DND-41 (cell line): ENCODE measurements around the gene KITLG.

Source experiments
- ATAC-seq: fragments of 200-7000 bp; cut with Tn5 transposase; 3 replicates; pipeline ENCODE4 v1.9.1; 2021; ENCODE audit warnings: low read depth; ENCODE audit not compliant: insufficient read depth
- DNase-seq: peaks from one replicate; pipeline ENCODE4 v3.0.0-alpha.2; 2020
- H2AFZ ChIP-seq: 2 replicates; pipeline ENCODE4 v1.6.0; 2012; ENCODE audit warnings: low read depth, low read length
- H3K27ac ChIP-seq: 2 replicates; pipeline ENCODE4 v1.5.1; 2012; ENCODE audit warnings: low read length, inconsistent platforms
- H3K27me3 ChIP-seq: fragments of 200-600 bp; sonication (generic); 2 replicates; pipeline ENCODE4 v1.6.0; 2012; ENCODE audit warnings: low read length, mild to moderate bottlenecking, inconsistent platforms; ENCODE audit not compliant: insufficient read depth, poor library complexity
- H3K36me3 ChIP-seq: 2 replicates; pipeline ENCODE4 v1.5.1; 2012; ENCODE audit warnings: low read length, inconsistent platforms; ENCODE audit not compliant: insufficient read depth
- H3K4me1 ChIP-seq: 2 replicates; pipeline ENCODE4 v1.5.1; 2012; ENCODE audit warnings: mild to moderate bottlenecking, low read length; ENCODE audit not compliant: insufficient read depth
- H3K4me2 ChIP-seq: 2 replicates; pipeline ENCODE4 v1.6.0; 2012; ENCODE audit warnings: mild to moderate bottlenecking, moderate library complexity, low read length, inconsistent platforms; ENCODE audit not compliant: insufficient read depth
- H3K4me3 ChIP-seq, 2 experiments: fragments of 200-600 bp in 1 of 2; shearing (Covaris generic) in 1 of 2; 2 replicates each; pipeline ENCODE4 v1.5.1; 2012 to 2016; ENCODE audit warnings: inconsistent platforms in 2 of 2, low read length in 2 of 2, mild to moderate bottlenecking in 2 of 2, low read depth in 1 of 2, moderate library complexity in 1 of 2
- H3K79me2 ChIP-seq: 2 replicates; pipeline ENCODE4 v1.6.0; 2012; ENCODE audit warnings: low read length, inconsistent platforms; ENCODE audit not compliant: insufficient read depth
- H3K9ac ChIP-seq: 2 replicates; pipeline ENCODE4 v1.6.0; 2012; ENCODE audit warnings: low read depth, mild to moderate bottlenecking, inconsistent platforms, low read length, moderate library complexity
- H3K9me3 ChIP-seq: 2 replicates; pipeline ENCODE4 v1.5.1; 2012; ENCODE audit warnings: low read length, moderate library complexity, mild to moderate bottlenecking, inconsistent platforms; ENCODE audit not compliant: insufficient read depth, severe bottlenecking
- H4K20me1 ChIP-seq: 2 replicates; pipeline ENCODE4 v1.6.0; 2012; ENCODE audit warnings: low read length; ENCODE audit not compliant: insufficient read depth
- EZH2 ChIP-seq: IDR thresholded peaks from 3 replicates; pipeline ENCODE4 v1.6.1; 2012; ENCODE audit warnings: borderline replicate concordance, low read depth, mild to moderate bottlenecking, moderate library complexity, low read length, inconsistent platforms; ENCODE audit not compliant: severe bottlenecking
- TF ChIP-seq, protein P1 (sequence below): IDR thresholded peaks from 2 replicates; pipeline ENCODE4 v1.5.1; 2012; ENCODE audit warnings: borderline replicate concordance, low read length, moderate library complexity, mild to moderate bottlenecking; ENCODE audit not compliant: poor library complexity, severe bottlenecking; ENCODE audit errors: extremely low read depth

The KITLG gene

DNA sequence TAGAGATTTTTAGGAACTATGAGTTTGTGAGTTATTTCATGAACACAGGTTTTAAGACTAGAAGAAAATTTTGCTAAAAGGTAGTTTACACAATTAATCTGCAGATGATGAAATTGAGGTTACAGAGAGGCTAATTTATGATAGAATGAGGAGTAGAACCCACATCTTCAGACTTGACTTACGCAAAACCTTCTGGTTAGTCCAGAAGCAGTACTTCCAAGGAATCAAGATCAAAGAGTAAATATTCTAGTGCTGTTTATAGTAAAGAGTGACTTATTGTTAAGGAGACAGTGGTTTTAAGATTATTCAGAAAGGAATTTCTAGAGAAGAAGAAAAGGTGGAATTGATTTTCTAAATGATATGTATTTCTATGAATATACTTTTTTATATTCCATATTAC, 10.6 kb upstream of the KITLG start:
- TF ChIP-seq, protein P1, sequence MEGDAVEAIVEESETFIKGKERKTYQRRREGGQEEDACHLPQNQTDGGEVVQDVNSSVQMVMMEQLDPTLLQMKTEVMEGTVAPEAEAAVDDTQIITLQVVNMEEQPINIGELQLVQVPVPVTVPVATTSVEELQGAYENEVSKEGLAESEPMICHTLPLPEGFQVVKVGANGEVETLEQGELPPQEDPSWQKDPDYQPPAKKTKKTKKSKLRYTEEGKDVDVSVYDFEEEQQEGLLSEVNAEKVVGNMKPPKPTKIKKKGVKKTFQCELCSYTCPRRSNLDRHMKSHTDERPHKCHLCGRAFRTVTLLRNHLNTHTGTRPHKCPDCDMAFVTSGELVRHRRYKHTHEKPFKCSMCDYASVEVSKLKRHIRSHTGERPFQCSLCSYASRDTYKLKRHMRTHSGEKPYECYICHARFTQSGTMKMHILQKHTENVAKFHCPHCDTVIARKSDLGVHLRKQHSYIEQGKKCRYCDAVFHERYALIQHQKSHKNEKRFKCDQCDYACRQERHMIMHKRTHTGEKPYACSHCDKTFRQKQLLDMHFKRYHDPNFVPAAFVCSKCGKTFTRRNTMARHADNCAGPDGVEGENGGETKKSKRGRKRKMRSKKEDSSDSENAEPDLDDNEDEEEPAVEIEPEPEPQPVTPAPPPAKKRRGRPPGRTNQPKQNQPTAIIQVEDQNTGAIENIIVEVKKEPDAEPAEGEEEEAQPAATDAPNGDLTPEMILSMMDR, result no peak
- no peak for TF ChIP-seq EZH2
- no peak overlapping the region for H3K9ac ChIP-seq
- no peak for DNase-seq
- H3K27me3 ChIP-seq, result no peaks in the 10 kb centered on the region
- no peaks in the 10 kb centered on the region for H3K79me2 ChIP-seq
- no peak overlapping the region for H3K4me3 ChIP-seq
- H3K4me1 ChIP-seq, result no peaks in the 10 kb centered on the region
- no peak overlapping the region for H3K4me2 ChIP-seq
- H3K36me3 ChIP-seq, result no peaks in the 10 kb centered on the region
- no peak overlapping the region for H3K27ac ChIP-seq
- no peak for ATAC-seq
- H2AFZ ChIP-seq, result no peak overlapping the region
- no peaks in the 10 kb centered on the region for H3K9me3 ChIP-seq
- no peaks in the 10 kb centered on the region for H4K20me1 ChIP-seq

DNA sequence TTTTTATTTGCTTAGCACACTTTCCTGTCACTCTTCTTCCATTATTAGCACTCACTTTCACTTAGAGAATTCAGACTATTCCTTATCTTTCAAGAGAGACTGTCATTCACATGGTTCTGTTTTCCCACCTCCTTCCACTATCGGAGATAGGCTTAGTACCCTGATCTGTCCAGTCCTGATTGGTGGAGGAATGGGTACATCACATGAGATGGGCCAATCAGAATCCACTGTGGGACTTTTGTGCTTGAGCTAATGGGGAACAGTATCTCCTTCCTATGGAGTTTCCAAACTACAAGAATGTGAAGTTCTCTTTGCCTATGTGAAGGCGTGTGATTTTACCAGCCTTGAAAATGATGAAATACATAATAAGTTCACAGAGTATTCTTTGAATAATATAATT, 4.8 kb upstream of the KITLG start:
- H4K20me1 ChIP-seq, result no peaks in the 10 kb centered on the region
- no peak overlapping the region for H3K4me3 ChIP-seq
- no peak overlapping the region for H2AFZ ChIP-seq
- no peaks in the 10 kb centered on the region for H3K4me1 ChIP-seq
- H3K9me3 ChIP-seq, result no peaks in the 10 kb centered on the region
- no peak overlapping the region for H3K4me2 ChIP-seq
- TF ChIP-seq, protein P1, result no peak
- no peak for TF ChIP-seq EZH2
- no peaks in the 10 kb centered on the region for H3K79me2 ChIP-seq
- ATAC-seq (no peak), DNase-seq (no peak)
- H3K9ac ChIP-seq, result no peak overlapping the region
- no peaks in the 10 kb centered on the region for H3K36me3 ChIP-seq
- H3K27me3 ChIP-seq, result no peaks in the 10 kb centered on the region
- no peak overlapping the region for H3K27ac ChIP-seq

DNA sequence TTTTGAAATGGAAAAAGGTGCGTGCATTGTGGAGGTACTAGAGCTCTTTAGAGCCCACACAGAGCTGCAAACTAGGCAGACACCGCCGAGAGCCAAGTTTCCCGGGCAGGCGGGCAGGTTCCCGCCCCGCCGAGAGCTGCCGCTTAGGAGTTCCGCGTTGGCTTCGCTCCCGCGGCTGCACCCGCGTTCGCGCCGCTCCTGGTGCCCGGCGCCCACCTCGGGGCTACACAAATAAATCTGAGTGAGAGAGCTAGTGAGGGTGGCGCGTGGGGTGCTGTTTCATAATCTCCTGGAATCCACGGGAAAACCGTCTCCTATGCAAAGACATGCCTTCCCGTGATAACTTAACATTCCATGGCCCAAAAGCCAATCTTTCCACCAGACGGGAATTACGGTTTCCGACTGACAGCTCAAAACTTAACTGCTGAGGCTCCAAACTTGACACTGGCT, 645 bp downstream of the KITLG start:
- H3K9ac ChIP-seq, result no peak overlapping the region
- TF ChIP-seq, protein P1, result no peak
- TF ChIP-seq EZH2, result no peak
- H2AFZ ChIP-seq, result no peak overlapping the region
- H3K4me1 ChIP-seq, result no peaks in the 10 kb centered on the region
- no peaks in the 10 kb centered on the region for H3K79me2 ChIP-seq
- no peaks in the 10 kb centered on the region for H3K36me3 ChIP-seq
- no peaks in the 10 kb centered on the region for H4K20me1 ChIP-seq
- no peak overlapping the region for H3K4me2 ChIP-seq
- H3K27ac ChIP-seq, result no peak overlapping the region
- no peak overlapping the region for H3K4me3 ChIP-seq
- no peaks in the 10 kb centered on the region for H3K9me3 ChIP-seq
- ATAC-seq (no peak), DNase-seq (no peak)
- no peaks in the 10 kb centered on the region for H3K27me3 ChIP-seq

DNA sequence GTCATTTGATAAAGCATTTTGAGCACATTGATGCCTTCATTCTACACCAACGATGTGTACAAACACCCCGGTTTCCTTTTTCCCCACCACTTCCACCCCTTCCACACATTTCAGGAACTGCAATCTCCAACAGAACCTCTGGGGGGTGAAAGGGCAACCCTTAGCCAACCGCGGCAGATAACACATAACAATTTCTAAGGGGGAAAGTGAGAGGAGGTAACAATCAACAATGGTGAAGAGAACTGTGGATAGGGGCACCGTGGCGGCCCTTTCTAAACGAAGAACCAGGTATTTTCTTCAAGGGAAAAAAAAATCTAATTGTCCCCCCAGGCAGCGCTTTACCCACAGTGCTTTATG, 1.1 kb downstream of the KITLG start:
- Histone ChIP-seq H3K9ac (no peak overlapping the region), H3K27me3 (no peaks in the 10 kb centered on the region), H3K4me2 (no peak overlapping the region), H3K4me3 (no peak overlapping the region), H3K27ac (no peak overlapping the region), H3K36me3 (no peaks in the 10 kb centered on the region), H4K20me1 (no peaks in the 10 kb centered on the region), H3K4me1 (no peaks in the 10 kb centered on the region), H2AFZ (no peak overlapping the region), H3K79me2 (no peaks in the 10 kb centered on the region), H3K9me3 (no peaks in the 10 kb centered on the region)
- DNase-seq, result no peak
- TF ChIP-seq, protein P1, result no peak
- TF ChIP-seq EZH2, result no peak
- no peak for ATAC-seq
